GM21390 (cell line): Measurements from ENCODE around the gene AP1B1.

Experiments
- ATAC-seq: cut with Tn5 transposase; IDR thresholded peaks from one replicate; pipeline ENCODE4 v1.9.1; 2021; ENCODE audit not compliant: unreplicated experiment

AP1B1 gene

DNA sequence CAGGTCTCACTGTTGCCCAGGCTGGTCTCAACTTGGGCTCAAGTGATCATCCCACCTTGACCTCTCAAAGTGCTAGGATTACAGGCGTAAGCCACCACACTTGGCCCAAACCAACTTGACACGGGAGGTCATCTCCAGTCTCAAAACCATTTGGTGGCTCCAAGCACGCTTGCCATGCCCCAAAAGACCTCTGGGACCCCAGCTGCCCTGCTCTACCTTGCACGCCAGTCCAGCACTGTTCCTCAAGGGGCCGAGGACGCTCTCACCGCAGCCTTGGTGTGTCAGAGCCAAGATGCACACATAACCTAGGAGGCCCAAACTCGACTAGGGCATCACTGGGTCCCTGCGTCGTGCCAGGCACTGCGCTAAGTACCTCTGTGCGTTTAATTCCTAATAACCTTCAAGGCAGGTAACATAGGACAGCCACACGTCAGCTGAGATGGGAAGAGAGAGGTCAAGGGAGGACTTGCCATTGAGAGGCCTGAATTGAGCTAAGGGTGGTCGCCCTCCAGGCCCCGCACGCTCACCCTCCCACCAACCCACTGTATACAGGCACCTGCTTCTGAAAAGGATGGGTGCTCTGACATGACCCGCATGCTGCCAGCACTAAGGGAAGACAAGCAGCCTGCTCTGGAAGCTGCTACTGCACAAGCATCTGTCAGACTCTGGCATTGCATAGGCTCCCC lies 86.5 kb downstream of the AP1B1 start:
- ATAC-seq = no peak

DNA sequence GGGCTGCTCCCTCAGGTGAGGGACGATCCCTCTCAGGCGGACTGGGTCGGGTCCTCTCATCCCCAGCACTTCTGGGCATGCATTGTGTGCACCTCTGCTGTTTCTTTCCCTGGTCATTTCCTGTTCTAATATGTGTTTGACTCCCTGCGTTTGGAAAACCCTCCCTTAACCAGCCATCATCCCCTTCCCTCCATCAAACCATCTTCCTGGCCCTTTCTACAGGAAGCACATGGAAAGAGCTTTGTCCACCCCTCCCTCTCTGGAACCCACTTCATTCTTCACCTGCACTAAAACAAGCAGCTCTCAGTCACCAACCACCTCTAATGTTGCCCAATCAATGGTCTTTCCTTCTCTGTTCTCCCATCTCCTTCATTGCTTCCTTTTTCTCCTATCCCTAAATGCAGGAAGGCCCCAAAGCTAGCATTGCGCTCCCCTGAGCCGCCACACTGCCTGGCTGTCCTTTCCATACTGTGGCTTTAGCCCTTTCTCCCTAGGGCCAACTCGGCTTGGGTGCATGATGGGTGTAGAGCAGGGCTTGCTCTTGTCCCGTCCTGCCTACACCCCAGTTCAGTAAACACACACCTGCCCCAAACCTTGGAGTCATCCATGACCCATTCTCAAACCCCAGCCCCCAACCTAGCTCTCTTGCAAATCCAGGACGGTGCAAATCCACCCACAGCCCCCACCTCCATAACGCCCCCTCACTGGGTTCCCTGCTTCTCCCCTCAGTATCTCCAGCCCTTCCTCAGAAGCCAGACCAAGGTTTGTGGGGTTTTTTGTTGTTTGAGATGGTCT lies 87.4 kb downstream of the AP1B1 start:
- ATAC-seq = no peak

DNA sequence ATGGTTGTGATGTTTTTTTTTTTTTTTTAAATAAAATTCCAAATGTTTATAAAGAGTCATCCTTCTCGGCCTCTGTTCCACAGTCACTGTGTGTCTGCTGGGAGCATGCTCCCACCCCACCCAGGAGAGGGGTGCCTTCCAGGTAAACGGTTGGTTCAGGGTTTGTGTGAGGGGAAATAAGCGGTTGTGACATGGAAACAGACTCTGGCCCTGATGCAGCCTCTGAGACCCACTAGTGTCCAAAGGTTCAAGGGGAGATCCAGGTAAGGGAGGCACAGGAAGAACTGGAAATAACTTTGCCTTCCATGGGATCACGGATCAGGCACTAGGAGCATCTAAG lies 87.9 kb downstream of the AP1B1 start:
- no peak for ATAC-seq

DNA sequence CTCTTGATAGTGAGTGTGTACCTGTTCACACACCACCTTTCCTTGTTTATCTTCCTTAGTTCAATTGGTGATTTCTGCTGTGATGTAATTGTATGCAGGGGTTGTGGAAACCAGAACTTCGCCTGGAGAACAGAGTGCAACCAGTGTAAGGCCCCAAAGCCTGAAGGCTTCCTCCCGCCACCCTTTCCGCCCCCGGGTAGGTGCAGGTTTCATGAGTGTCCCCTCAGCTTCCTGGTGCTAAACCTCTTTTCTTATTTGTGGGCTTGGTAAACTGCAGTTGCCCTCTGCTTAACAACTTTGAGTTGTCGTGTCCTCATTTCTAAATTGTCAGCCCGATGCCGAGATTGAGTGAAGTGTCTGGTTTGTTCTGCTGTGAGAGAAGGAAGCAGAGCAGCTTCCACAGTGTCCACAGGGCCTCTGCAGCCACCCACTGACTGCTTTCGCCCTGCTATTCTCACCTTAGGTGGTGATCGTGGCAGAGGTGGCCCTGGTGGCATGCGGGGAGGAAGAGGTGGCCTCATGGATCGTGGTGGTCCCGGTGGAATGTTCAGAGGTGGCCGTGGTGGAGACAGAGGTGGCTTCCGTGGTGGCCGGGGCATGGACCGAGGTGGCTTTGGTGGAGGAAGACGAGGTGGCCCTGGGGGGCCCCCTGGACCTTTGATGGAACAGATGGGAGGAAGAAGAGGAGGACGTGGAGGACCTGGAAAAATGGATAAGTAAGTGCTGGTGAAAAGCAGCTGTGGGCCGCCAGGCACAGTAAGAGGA lies 89.1 kb downstream of the AP1B1 start:
- ATAC-seq = no peak

DNA sequence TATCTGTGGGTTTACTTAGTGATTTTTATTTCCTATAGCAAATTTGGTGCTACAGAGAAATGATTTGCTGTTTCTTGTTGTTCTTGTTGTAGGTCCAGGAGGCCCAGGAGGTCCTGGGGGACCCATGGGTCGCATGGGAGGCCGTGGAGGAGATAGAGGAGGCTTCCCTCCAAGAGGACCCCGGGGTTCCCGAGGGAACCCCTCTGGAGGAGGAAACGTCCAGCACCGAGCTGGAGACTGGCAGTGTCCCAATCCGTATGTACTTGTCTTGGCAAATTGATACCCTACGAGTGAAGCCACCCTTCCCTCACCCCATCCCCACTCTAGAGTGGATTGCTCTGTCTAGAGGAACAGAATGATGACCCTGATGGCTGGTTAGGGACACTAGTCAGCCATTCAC lies 89.7 kb downstream of the AP1B1 start:
- ATAC-seq = no peak

DNA sequence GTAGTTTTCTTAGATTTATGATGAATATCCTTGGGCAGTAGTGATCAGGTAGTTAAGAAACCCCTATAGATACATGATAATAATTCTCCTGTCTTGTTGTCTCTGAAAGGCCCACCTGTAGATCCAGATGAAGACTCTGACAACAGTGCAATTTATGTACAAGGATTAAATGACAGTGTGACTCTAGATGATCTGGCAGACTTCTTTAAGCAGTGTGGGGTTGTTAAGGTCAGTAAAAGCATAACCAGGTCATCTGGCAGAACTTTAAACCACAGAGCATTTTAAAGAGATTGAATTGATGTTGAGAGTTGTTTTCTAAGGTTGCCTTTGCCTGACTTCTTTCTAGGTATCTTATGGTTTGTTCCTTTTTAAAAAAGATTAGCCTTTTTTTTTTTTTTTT lies 96.0 kb downstream of the AP1B1 start:
- ATAC-seq = no peak

DNA sequence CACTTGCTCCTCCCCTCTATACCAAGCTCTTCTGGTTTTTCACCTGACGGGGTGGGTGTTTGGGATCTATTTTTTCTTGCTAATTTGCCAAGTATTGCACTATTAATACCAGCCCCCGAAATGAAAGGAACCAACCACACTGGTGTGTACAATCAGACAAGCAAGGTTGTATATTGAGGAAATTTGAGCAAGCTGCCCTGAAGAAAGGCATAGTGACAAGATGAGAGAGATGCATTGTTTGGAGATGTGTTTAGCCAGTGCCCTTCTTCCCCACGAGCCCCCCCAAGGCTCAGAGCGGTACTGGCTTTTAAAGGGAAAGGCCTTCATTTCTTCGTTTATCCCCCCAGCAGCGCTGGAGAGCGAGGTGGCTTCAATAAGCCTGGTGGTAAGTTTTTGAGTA lies 97.2 kb downstream of the AP1B1 start:
- ATAC-seq = no peak

DNA sequence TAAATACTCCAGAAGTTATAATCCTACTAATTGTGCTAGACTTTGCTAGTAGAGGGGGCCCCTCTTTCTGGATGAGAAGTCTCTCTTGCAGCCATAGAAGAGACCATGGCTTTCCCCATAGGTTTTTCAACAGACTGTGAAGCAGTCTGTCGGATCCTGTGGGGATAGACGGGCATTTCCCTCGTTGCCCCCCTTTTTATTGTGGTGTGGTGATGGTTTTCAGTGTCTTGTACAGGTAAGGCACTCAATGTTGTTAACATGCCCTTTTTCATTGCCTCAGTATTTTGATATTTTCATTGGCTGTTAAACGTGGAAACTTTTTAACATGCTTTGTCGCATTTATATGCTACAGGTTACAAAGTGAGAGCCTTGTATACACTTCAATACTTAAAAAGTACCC lies 98.3 kb downstream of the AP1B1 start:
- no peak for ATAC-seq

DNA sequence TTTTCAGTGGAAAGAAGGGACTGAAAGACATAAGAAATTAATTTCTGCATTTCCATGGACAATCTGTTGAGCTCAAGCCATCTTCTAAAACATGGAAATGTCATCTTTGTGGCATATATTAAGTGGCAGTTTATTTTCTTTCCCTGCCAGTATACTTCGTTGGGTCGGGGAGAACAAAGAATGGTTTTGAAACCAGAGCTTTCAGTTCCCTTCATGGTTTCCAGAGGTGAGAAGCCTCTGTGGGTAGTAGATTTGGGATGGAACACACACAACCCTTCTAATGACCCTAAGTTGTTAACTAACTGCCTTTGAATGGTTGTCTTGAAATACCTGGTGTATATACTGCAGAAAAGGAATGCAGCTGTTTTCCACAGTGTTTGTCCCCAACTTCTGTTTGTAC lies 99.5 kb downstream of the AP1B1 start:
- ATAC-seq = no peak

DNA sequence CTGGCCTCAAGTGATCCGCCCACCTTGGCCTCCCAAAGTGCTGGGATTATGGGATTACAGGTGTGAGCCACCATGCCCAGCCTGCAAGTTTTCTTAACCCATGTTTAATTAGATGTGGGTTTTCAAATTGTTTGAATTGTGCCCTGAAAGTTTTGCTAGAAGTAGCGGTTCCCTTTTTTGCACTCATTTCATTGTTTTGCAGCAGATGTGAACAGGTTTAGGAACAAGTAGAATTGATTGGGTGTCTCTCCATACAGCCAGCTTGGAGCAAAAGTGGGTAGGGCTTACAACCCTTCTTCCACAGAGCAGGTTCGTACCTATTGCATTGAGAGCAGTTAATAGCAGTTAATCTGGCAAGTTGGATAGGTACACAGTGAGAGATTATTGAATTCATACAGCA lies 104.2 kb downstream of the AP1B1 start:
- ATAC-seq = no peak

DNA sequence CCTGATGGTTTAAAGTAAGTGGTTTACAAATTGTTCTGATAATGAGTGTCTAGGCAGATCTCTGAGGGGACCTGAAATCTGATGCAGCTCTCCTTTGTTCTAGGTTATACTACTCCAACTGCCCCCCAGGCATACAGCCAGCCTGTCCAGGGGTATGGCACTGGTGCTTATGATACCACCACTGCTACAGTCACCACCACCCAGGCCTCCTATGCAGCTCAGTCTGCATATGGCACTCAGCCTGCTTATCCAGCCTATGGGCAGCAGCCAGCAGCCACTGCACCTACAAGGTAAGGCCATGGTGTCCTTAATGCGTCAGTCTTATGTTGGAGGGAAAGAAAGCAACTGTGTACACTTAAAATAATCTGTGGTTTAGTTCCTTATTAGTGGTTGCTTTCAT lies 110.4 kb downstream of the AP1B1 start:
- no peak for ATAC-seq
